Gastroesophageal sphincter (tissue), 4 donors: ENCODE data around the gene C10orf120. TPM values are rescaled to one million over a fixed set of nuclear protein-coding genes. Genes with fewer than 3 reads are reported as not detected.

Experiments used
- ATAC-seq: fragments of 150-250 bp; one replicate; pipeline ENCODE4 v1.9.1; 2016; ENCODE audit warnings: mild to moderate bottlenecking, moderate library complexity
- H3K27ac ChIP-seq, 4 donors: fragments of 200-600 bp; sonication (generic) in 3 of 4; 1 replicate in 3 of 4; 2 replicates in 1 of 4; pipeline ENCODE4 v1.5.1; 2016 to 2019
- H3K27me3 ChIP-seq: fragments of 200-600 bp; sonication (generic); one replicate; pipeline ENCODE4 v1.5.1; 2019
- H3K36me3 ChIP-seq, 2 donors: fragments of 200-600 bp; sonication (generic); one replicate each; pipeline ENCODE4 v1.5.1; 2019; ENCODE audit warnings: control low read depth in 1 of 2
- H3K4me1 ChIP-seq, 3 donors: fragments of 200-600 bp; sonication (generic); 1 replicate in 2 of 3; 2 replicates in 1 of 3; pipeline ENCODE4 v1.5.1; 2016 to 2019; ENCODE audit warnings: control low read depth in 2 of 3
- H3K4me3 ChIP-seq, 2 donors: fragments of 200-600 bp; sonication (generic); one replicate each; pipeline ENCODE4 v1.5.1; 2019; ENCODE audit warnings: mild to moderate bottlenecking in 1 of 2, moderate library complexity in 1 of 2
- H3K9me3 ChIP-seq, 3 donors: fragments of 200-600 bp; sonication (generic); one replicate each; pipeline ENCODE4 v1.5.1; 2017 to 2019; ENCODE audit warnings: control low read depth in 2 of 3
- CTCF ChIP-seq, 4 experiments: fragments of 200-600 bp in 2 of 4; fragments of 450-650 bp in 2 of 4; sonication (generic) in 1 of 4; IDR thresholded peaks; one replicate each; pipeline ENCODE4 v1.5.1; 2017 to 2019; ENCODE audit warnings: antibody characterized with exemption in 4 of 4, mild to moderate bottlenecking in 2 of 4, moderate library complexity in 2 of 4
- EP300 ChIP-seq: sonication (generic); formaldehyde crosslinking; IDR thresholded peaks from one replicate; pipeline ENCODE4 v1.6.1; 2017; ENCODE audit warnings: antibody characterized with exemption, mild to moderate bottlenecking
- POLR2A ChIP-seq, 2 donors: fragments of 450-650 bp; IDR thresholded peaks; one replicate each; pipeline ENCODE4 v1.6.1; 2017; ENCODE audit warnings: antibody characterized with exemption in 2 of 2, mild to moderate bottlenecking in 2 of 2, moderate library complexity in 1 of 2
- WGBS, 2 donors: methylation state at CpG; one replicate each; pipeline ENCODE4 v1.1.5; 2018; ENCODE audit warnings: low coverage in 1 of 2; 5-methylcytosine and 5-hydroxymethylcytosine counted together
- total RNA-seq, 4 donors: library from RNA; depleted of rRNA; stranded (reverse); fragments of >200 nt; gene quantifications; one replicate each; pipeline ENCODE4 v1.1.0, GENCODE V29; 2016

C10orf120 gene
- total RNA-seq, 4 donors from 2014 or later = not detected

DNA sequence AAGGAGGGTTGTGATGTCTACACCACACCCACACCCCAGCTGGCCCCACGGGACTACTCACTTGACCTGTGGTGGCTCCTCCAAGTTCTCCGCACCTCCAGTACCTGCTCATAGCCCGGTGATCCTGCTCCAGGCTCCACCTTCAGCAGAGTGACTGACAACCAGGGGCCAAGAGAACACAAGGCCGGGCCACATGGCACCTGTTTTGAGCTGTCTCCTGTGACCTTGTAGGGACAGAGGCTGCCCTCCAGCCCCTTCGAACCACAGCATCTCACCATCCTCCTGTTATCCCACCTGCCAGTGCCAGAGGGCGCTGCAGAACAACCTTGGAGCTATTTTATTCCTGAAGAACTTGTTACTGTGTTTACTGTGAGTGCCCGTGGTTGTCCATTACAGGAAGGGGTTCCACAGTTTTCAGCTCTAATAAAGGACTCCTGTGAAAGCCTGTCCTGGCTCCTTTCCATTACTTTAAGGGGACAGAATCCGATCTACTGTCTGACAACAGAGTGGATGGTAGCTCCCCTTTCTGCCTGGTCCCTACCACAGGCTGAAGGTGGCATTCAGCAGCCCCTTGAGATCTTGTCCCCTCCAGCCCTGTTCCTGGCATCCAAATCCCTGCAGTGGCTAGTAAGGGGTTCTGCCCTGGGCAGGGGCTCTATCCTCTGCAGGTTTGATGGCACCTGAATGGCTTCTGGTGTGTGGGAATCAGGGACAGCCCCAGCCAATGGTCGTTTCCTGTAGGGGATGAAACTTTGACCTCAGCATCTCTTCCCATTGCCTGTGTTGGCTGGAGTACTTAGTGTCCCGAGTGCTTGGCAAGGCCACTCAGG lies 50.8 kb downstream of the C10orf120 start:
- ATAC-seq = no peak
- Histone ChIP-seq H3K4me1 (no peaks in the 10 kb centered on the region), H3K36me3 (no peaks in the 10 kb centered on the region), H3K4me3 (no peak overlapping the region), H3K27me3 (peaks cover 32% of the 10 kb centered on the region), H3K27ac (no peak overlapping the region), H3K9me3 (peaks cover 0 to 11% (median 0%) of the 10 kb centered on the region in 3 donors)
- TF ChIP-seq EP300 = no peak
- peak in 2 of 4 experiments; percentile 41 to 62 for TF ChIP-seq CTCF (IDR thresholded peaks at IDR 0.05)
- TF ChIP-seq POLR2A (IDR thresholded peaks at IDR 0.05) = no peak
- WGBS, 2 donors = 10 to 31% methylated on average over 4 of the region's 10 CpGs

Other genes with a start within 250 kb of the C10orf120 start
- not detected for gene ARMS2, start 245.2 kb downstream of the C10orf120 start, total RNA-seq
- 100 to 1,000 TPM; 107 to 137 (median 111) TPM for gene HTRA1, start 238.3 kb downstream of the C10orf120 start, total RNA-seq
- gene DMBT1, start 139.1 kb downstream of the C10orf120 start, total RNA-seq = 1 to 10 TPM in 1 of 4 donors, under 1 TPM in 1, not detected in 2; 0.08 to 2.8 TPM
- gene CUZD1, start 146.0 kb upstream of the C10orf120 start, total RNA-seq = 1 to 10 TPM in 1 of 4 donors, under 1 TPM in 3; 0.31 to 1.4 (median 0.42) TPM
- 1 to 10 TPM in 3 of 4 donors, not detected in 1; 1.6 to 2.8 (median 2.6) TPM for gene FAM24B, start 179.7 kb upstream of the C10orf120 start, total RNA-seq
- not detected for gene FAM24A, start 210.8 kb upstream of the C10orf120 start, total RNA-seq